HG03571 (cell line): ENCODE data around the gene ARHGAP31.
"Not testable (repeated sequence)": the region's sequence is repeated elsewhere in the genome, so short reads cannot be mapped to it uniquely, and the experiment has no call there.

Source experiments
- ATAC-seq: cut with Tn5 transposase; IDR thresholded peaks from one replicate; pipeline ENCODE4 v1.9.1; 2021; ENCODE audit not compliant: unreplicated experiment

The ARHGAP31 gene

GRCh38 chr3:119293871-119294695 is at the start of gene ARHGAP31:
Gene ARHGAP31 (plus strand): TSS chr3:119294383. CDS start chr3:119294905, 522 bp downstream.
- peak; percentile 52 for ATAC-seq

GRCh38 chr3:119245778-119246177 is 48.4 kb upstream of the ARHGAP31 start:
- no peak for ATAC-seq

GRCh38 chr3:119255214-119255613 is 39.0 kb upstream of the ARHGAP31 start:
- no peak for ATAC-seq

GRCh38 chr3:119257111-119257510 is 37.1 kb upstream of the ARHGAP31 start:
- no peak for ATAC-seq

GRCh38 chr3:119257654-119258410 is 36.4 kb upstream of the ARHGAP31 start:
- peak; percentile 85 for ATAC-seq

- peak; percentile 90 for ATAC-seq
Observed at GRCh38 chr3:119258915-119259314, 35.3 kb upstream of the ARHGAP31 start.

- ATAC-seq = no peak
Observed at GRCh38 chr3:119259821-119260220, 34.4 kb upstream of the ARHGAP31 start.

- no peak for ATAC-seq
Observed at GRCh38 chr3:119261055-119261454, 33.1 kb upstream of the ARHGAP31 start.

- not testable (repeated sequence) for ATAC-seq
Observed at GRCh38 chr3:119270212-119270611, 24.0 kb upstream of the ARHGAP31 start.

GRCh38 chr3:119276680-119277079 is 17.5 kb upstream of the ARHGAP31 start:
- ATAC-seq = no peak

- ATAC-seq = no peak
Observed at GRCh38 chr3:119279101-119279554, 15.1 kb upstream of the ARHGAP31 start.

- ATAC-seq = no peak
Observed at GRCh38 chr3:119279584-119280243, 14.5 kb upstream of the ARHGAP31 start.

- ATAC-seq = no peak
Observed at GRCh38 chr3:119288669-119289403, 5.3 kb upstream of the ARHGAP31 start.

GRCh38 chr3:119289404-119289770 is 4.8 kb upstream of the ARHGAP31 start:
- ATAC-seq = no peak

GRCh38 chr3:119290613-119291012 is 3.6 kb upstream of the ARHGAP31 start:
- ATAC-seq = no peak

- ATAC-seq = no peak
Observed at GRCh38 chr3:119291062-119291700, 3.0 kb upstream of the ARHGAP31 start.

GRCh38 chr3:119292666-119293065 is 1.5 kb upstream of the ARHGAP31 start:
- no peak for ATAC-seq

GRCh38 chr3:119293105-119293870 is 895 bp upstream of the ARHGAP31 start:
- no peak for ATAC-seq
